ENCODE results near the gene CHM. TPM values are rescaled to one million over a fixed set of nuclear protein-coding genes. Genes with fewer than 3 reads are reported as not detected.

The CHM gene
- total and polyA plus RNA-seq, 2 of the 8 experiments (the other 6 are each of a cell fraction or from before 2014, with no cell fraction given), result 8.6 to 15.5 TPM

DNA sequence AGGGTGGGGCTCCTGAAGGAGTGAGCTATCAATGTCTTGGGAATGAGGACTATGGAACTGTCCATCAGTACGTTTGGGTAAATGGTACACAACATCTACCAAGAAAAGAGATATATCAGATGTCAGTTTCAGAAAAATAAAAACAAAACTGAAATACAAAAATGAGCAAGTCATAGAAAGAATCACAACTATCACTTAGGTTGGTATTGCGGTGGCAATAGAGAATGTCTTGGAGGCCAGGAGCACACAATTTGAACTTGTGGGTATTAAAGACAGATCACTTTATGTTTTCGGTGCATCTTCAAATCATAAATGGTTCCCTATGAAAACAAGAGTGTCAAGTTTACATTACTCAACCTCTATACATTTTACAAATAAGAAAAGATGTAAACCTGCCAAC, 176.8 kb downstream of the CHM start:
- Histone ChIP-seq H3K4me2 (ENCODE audit: insufficient read depth in 1 of 2, low read depth in 2 of 2, low read length in 2 of 2) (no peak overlapping the region), H4K91ac (replicated peaks; ENCODE audit: insufficient read length, low read length) (no peak overlapping the region), H3K4me3 (ENCODE audit: extremely low read depth in 1 of 4, insufficient read depth in 2 of 4, low read depth in 3 of 4, low read length in 4 of 4) (no peak overlapping the region), H3K9me3 (ENCODE audit: insufficient read depth in 2 of 2, low read depth in 1 of 2, low read length in 1 of 2) (no peaks in the 10 kb centered on the region), H2BK5ac (ENCODE audit: low read depth, low read length) (no peak overlapping the region), H3K23ac (ENCODE audit: insufficient read length) (no peak overlapping the region), H3K36me3 (ENCODE audit: control insufficient read depth in 2 of 4, insufficient read depth in 4 of 4, low read length in 3 of 4) (peaks cover 0 to 7% (median 3%) of the 10 kb centered on the region in 4 experiments; a peak in 2 of 8 replicates), H3K79me2 (ENCODE audit: control insufficient read depth in 1 of 2, insufficient read depth in 2 of 2, low read length in 2 of 2) (no peaks in the 10 kb centered on the region), H3K79me1 (ENCODE audit: low read depth, low read length) (no peaks in the 10 kb centered on the region), H2BK12ac (ENCODE audit: low read depth, low read length) (no peak overlapping the region), H3K14ac (ENCODE audit: insufficient read length) (no peak overlapping the region), H3K4me1 (replicated peaks in 1 of 4; ENCODE audit: control insufficient read depth in 3 of 4, insufficient read depth in 4 of 4, low read length in 3 of 4) (no peaks in the 10 kb centered on the region), H3K27ac (ENCODE audit: low read depth, low read length) (no peak overlapping the region), H3K23me2 (ENCODE audit: low read depth, low read length) (no peaks in the 10 kb centered on the region), H3K18ac (ENCODE audit: extremely low read depth, low read length) (no peak overlapping the region), H4K8ac (ENCODE audit: extremely low read depth, insufficient read depth, low read length) (no peak overlapping the region), H3K9ac (replicated peaks in 1 of 4; ENCODE audit: extremely low read depth in 1 of 4, low read depth in 3 of 4, low read length in 3 of 4) (no peak overlapping the region), H3K27me3 (replicated peaks in 1 of 4; ENCODE audit: control insufficient read depth in 3 of 4, extremely low read depth in 1 of 4, insufficient read depth in 3 of 4, low read length in 3 of 4) (no peaks in the 10 kb centered on the region), H3K56ac (replicated peaks; ENCODE audit: insufficient read length, low read depth, low read length) (no peak overlapping the region), H3K4ac (replicated peaks; ENCODE audit: insufficient read length, low read depth, low read length) (no peak overlapping the region), H4K20me1 (replicated peaks in 1 of 2; ENCODE audit: control insufficient read depth in 1 of 2, insufficient read depth in 2 of 2, low read length in 2 of 2) (no peaks in the 10 kb centered on the region), H2BK20ac (ENCODE audit: low read length) (no peak overlapping the region), H2BK120ac (replicated peaks; ENCODE audit: low read depth, low read length) (no peak overlapping the region), H2BK15ac (ENCODE audit: low read length) (no peak overlapping the region), H2AFZ (ENCODE audit: low read length) (no peak overlapping the region), H4K5ac (ENCODE audit: insufficient read length, low read depth, low read length) (no peak overlapping the region), H2AK5ac (ENCODE audit: low read depth, low read length) (no peak overlapping the region)
- WGBS, 2 experiments (ENCODE audit: extremely low coverage in 1 of 2, insufficient coverage in 1 of 2, insufficient read length in 1 of 2, insufficient replicate concordance in 2 of 2, low coverage in 1 of 2, low lambda C conversion rate in 2 of 2, missing lambda C conversion rate in 1 of 2), result 88% methylated on average over 2 of the region's 3 CpGs; no CpG with 5 or more reads in 1 of the 2 experiments
- FAIRE-seq (no peak), DNase-seq (ENCODE audit: low read depth in 1 of 2, low spot score in 2 of 2) (no peak)
- TF ChIP-seq ASH2L (IDR thresholded peaks at IDR 0.05; ENCODE audit: low read length) (no peak), BRCA1 (IDR thresholded peaks at IDR 0.05; ENCODE audit: low read depth, low read length) (no peak), TCF12 (IDR thresholded peaks at IDR 0.05; ENCODE audit: low read depth, low read length) (no peak)
- TF ChIP-seq, protein P1, sequence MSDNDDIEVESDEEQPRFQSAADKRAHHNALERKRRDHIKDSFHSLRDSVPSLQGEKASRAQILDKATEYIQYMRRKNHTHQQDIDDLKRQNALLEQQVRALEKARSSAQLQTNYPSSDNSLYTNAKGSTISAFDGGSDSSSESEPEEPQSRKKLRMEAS (IDR thresholded peaks at IDR 0.05), result no peak
- TF ChIP-seq, protein P2, sequence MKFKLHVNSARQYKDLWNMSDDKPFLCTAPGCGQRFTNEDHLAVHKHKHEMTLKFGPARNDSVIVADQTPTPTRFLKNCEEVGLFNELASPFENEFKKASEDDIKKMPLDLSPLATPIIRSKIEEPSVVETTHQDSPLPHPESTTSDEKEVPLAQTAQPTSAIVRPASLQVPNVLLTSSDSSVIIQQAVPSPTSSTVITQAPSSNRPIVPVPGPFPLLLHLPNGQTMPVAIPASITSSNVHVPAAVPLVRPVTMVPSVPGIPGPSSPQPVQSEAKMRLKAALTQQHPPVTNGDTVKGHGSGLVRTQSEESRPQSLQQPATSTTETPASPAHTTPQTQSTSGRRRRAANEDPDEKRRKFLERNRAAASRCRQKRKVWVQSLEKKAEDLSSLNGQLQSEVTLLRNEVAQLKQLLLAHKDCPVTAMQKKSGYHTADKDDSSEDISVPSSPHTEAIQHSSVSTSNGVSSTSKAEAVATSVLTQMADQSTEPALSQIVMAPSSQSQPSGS (IDR thresholded peaks at IDR 0.05; ENCODE audit: low read length), result no peak
- ChIA-PET POLR2A (ENCODE audit: partially characterized antibody) (no interaction called here), CTCF (ENCODE audit: partially characterized antibody) (no interaction called here)
